Esophagus muscularis mucosa (tissue), 4 donors: ENCODE measurements around the gene TAX1BP1. TPM values are rescaled to one million over a fixed set of nuclear protein-coding genes. Genes with fewer than 3 reads are reported as not detected.
A peak's percentile ranks its signal among the peaks of the same experiment; 100 is the strongest.
"Not testable (repeated sequence)": the region's sequence is repeated elsewhere in the genome, so short reads cannot be mapped to it uniquely, and the experiment has no call there.

Experiments used
- DNase-seq: peaks from one replicate; pipeline ENCODE4 v3.0.0-alpha.2; 2017; ENCODE audit errors: extremely low spot score
- H3K27ac ChIP-seq, 4 donors: fragments of 200-600 bp; sonication (generic); replicated peaks in 1 of 4; 1 replicate in 3 of 4; 2 replicates in 1 of 4; pipeline ENCODE4 v1.5.1; 2016 to 2019; ENCODE audit warnings: mild to moderate bottlenecking in 1 of 4
- H3K27me3 ChIP-seq, 4 donors: fragments of 200-600 bp; sonication (generic); one replicate each; pipeline versions ENCODE4 v1.5.1 to v1.6.0; 2016 to 2019
- H3K36me3 ChIP-seq, 4 donors: fragments of 200-600 bp; sonication (generic); one replicate each; pipeline ENCODE4 v1.5.1; 2016 to 2019
- H3K4me1 ChIP-seq, 4 donors: fragments of 200-600 bp; sonication (generic); one replicate each; pipeline ENCODE4 v1.5.1; 2016 to 2019
- H3K4me3 ChIP-seq, 4 donors: fragments of 200-600 bp; sonication (generic); 1 replicate in 2 of 4; 2 replicates in 2 of 4; pipeline ENCODE4 v1.5.1; 2016 to 2019; ENCODE audit warnings: mild to moderate bottlenecking in 4 of 4, moderate library complexity in 1 of 4
- H3K9me3 ChIP-seq, 4 donors: fragments of 200-600 bp; sonication (generic); 1 replicate in 3 of 4; 2 replicates in 1 of 4; pipeline ENCODE4 v1.5.1; 2016 to 2019
- EP300 ChIP-seq: sonication (generic); formaldehyde crosslinking; IDR thresholded peaks from one replicate; pipeline ENCODE4 v1.6.1; 2017; ENCODE audit warnings: antibody characterized with exemption
- POLR2A ChIP-seq: fragments of 450-650 bp; IDR thresholded peaks from one replicate; pipeline ENCODE4 v1.6.1; 2017; ENCODE audit warnings: antibody characterized with exemption, moderate library complexity, mild to moderate bottlenecking, low read depth
- POLR2AphosphoS5 ChIP-seq, 2 donors: sonication (generic); formaldehyde crosslinking; IDR thresholded peaks; one replicate each; pipeline ENCODE4 v1.6.1; 2017; ENCODE audit warnings: antibody characterized with exemption in 2 of 2
- WGBS: methylation state at CpG from one replicate; pipeline ENCODE4 v1.1.5; 2018; 5-methylcytosine and 5-hydroxymethylcytosine counted together
- intact Hi-C: fragments of 100-400 bp; cut with DNase I; formaldehyde crosslinking; loops from one replicate; pipeline ENCODE4 v1.15.1; 2023
- total RNA-seq, 4 donors: library from RNA; depleted of rRNA; stranded (reverse); fragments of >200 nt; gene quantifications; one replicate each; pipeline versions ENCODE4 v1.1.0 to v1.2.1, GENCODE V29; 2016
- TF ChIP-seq, protein P1 (sequence below), 3 experiments: fragments of 200-600 bp in 2 of 3; fragments of 450-650 bp in 1 of 3; sonication (generic) in 2 of 3; IDR thresholded peaks; one replicate each; pipeline ENCODE4 v1.5.1; 2017 to 2019; ENCODE audit warnings: antibody characterized with exemption in 3 of 3, mild to moderate bottlenecking in 2 of 3, moderate library complexity in 1 of 3

TAX1BP1 gene
- total RNA-seq, 4 donors from 2014 or later, result 107 to 139 (median 127) TPM

DNA sequence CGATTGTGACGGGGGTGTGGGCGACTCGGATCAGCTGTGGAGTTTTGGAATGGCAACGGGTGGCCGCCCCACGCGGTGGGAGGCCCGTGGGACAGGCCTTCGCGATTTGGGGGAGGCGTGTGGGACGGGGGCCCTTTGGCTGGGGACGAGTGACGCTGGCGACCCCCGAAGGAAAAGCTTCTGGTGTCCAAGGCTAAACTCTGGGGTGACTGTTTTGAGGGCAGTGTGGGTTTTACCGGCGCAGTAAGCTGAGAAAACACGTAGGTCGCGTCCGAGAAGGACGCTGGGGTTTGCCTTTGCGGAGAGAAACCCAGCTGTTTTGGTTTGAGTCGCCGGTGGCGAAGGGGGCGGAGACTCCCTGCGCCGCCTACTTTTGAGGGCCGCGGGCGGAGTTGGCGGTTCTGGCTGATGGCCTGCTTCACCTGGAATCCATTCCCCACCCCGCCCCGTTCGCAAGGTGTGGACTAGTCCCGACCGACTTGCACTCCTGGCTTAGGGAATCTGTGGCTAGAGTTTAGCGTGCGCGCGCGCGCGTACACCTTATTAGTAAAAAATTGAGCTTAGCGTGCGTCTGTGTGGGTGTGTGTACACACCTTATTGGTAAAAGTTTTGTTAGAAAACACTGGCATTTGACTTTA lies 606 bp downstream of the TAX1BP1 start:
- Histone ChIP-seq H3K27me3 (no peaks in the 10 kb centered on the region), H3K4me3 (peak overlapping the region; percentile 77 to 97 (median 83)), H3K4me1 (peaks cover 26 to 58% (median 52%) of the 10 kb centered on the region in 4 donors), H3K9me3 (no peaks in the 10 kb centered on the region), H3K27ac (peak overlapping the region; percentile 94 to 99 (median 96)), H3K36me3 (no peaks in the 10 kb centered on the region)
- no peak for TF ChIP-seq EP300
- TF ChIP-seq POLR2AphosphoS5 (IDR thresholded peaks at IDR 0.05), result peak; percentile 1 to 80
- peak; percentile 36 for TF ChIP-seq POLR2A
- intact Hi-C loops, result loop anchor here (2.0 to 10.0 kb wide), 2 partner anchors 78 to 354 kb away; partner anchors contain the start of gene HIBADH
- 0% methylated on average over 30 of the region's 49 CpGs for WGBS
- DNase-seq, result peak; percentile 94

DNA sequence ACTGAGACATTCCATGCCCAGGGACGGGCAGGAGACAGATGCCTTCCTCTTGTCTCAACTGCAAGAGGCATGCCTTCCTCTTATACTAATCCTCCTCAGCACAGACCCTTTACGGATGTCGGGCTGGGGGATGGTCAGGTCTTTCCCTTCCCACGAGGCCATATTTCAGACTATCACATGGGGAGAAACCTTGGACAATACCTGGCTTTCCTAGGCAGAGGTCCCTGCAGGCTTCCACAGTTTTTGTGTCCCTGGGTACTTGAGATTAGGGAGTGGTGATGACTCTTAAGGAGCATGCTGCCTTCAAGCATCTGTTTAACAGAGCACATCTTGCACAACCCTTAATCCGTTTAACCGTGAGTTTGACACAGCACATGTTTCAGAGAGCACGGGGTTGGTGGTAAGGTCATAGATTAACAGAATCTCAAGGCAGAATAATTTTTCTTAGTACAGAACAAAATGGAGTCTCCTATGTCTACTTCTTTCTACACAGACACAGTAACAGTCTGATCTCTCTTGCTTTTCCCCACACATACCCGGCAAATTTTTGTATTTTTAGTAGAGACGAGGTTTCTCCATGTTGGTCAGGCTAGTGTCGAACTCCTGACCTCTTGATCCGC lies 2.2 kb downstream of the TAX1BP1 start:
- intact Hi-C loops, result loop anchor here (10.0 kb wide), 1 partner anchor 353 kb away; no protein-coding TSS in a partner anchor
- not testable (repeated sequence) for H3K9me3 ChIP-seq, H3K4me3 ChIP-seq, H3K27ac ChIP-seq, H3K36me3 ChIP-seq, H3K27me3 ChIP-seq, DNase-seq
- 83% methylated on average over 11 of the region's 11 CpGs for WGBS
- H3K4me1 ChIP-seq, result peaks cover 30 to 74% (median 68%) of the 10 kb centered on the region in 4 donors

DNA sequence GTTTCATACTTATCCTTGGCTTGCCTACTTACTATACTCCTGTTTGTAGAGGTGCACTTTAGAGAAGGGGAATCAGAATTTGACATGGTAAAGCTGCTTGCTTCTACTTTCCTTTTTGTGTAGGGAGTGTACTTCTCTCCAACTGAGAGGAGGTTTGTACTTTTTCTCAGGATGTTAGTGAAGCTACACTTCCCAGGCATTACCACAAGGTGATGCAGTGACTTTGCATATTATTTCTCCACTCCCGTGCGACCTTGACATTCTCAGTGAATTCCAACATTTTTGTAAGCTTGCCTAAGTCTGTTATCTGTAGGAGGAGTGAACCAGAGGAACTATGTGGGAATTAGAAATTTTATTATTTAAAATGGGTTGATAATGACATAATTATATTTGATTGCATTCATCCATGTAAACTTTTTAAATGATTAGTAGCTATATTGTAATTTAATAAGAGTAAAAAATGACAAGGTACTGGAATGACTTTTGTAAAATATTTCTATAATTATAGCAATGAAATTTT lies 5.2 kb downstream of the TAX1BP1 start:
- 15% methylated on average over 2 of the region's 2 CpGs for WGBS
- peaks cover 31 to 88% (median 75%) of the 10 kb centered on the region in 4 donors for H3K4me1 ChIP-seq
- no peak for DNase-seq
- no peaks in the 10 kb centered on the region for H3K27me3 ChIP-seq
- peaks cover 0 to 17% (median 11%) of the 10 kb centered on the region in 4 donors for H3K36me3 ChIP-seq
- intact Hi-C loops, result loop anchor here (10.0 kb wide), 1 partner anchor 350 kb away; no protein-coding TSS in a partner anchor
- H3K9me3 ChIP-seq, result no peaks in the 10 kb centered on the region
- no peak overlapping the region for H3K27ac ChIP-seq
- no peak overlapping the region for H3K4me3 ChIP-seq
- no peak for TF ChIP-seq EP300
- TF ChIP-seq, protein P1, sequence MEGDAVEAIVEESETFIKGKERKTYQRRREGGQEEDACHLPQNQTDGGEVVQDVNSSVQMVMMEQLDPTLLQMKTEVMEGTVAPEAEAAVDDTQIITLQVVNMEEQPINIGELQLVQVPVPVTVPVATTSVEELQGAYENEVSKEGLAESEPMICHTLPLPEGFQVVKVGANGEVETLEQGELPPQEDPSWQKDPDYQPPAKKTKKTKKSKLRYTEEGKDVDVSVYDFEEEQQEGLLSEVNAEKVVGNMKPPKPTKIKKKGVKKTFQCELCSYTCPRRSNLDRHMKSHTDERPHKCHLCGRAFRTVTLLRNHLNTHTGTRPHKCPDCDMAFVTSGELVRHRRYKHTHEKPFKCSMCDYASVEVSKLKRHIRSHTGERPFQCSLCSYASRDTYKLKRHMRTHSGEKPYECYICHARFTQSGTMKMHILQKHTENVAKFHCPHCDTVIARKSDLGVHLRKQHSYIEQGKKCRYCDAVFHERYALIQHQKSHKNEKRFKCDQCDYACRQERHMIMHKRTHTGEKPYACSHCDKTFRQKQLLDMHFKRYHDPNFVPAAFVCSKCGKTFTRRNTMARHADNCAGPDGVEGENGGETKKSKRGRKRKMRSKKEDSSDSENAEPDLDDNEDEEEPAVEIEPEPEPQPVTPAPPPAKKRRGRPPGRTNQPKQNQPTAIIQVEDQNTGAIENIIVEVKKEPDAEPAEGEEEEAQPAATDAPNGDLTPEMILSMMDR (IDR thresholded peaks at IDR 0.05), result peak; percentile 53 to 67 (median 57)
- no peak for TF ChIP-seq POLR2AphosphoS5 (IDR thresholded peaks at IDR 0.05)

DNA sequence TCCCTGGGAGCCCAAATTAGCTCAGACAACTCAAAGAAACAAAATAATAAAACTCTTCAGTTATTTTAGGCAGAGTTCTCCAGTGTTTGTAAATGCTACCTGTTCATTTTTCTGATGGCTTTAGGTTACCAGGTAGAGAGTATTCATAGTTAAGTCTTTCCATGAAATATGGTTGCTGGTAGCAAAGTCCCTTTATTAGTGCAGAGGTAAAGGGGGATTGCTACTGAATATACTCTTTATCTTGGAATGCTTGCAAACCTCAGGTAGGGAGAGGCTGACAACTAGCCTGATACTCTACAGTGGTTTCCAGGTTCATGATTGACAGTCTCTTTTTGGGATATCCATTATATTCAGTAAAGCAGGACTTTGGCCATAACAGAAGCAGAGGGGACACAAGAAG lies 6.5 kb downstream of the TAX1BP1 start:
- H3K27me3 ChIP-seq, result no peaks in the 10 kb centered on the region
- no peak for TF ChIP-seq POLR2A
- TF ChIP-seq POLR2AphosphoS5 (IDR thresholded peaks at IDR 0.05), result no peak
- TF ChIP-seq, protein P1 (IDR thresholded peaks at IDR 0.05), result no peak
- no peak for TF ChIP-seq EP300
- peaks cover 0 to 31% (median 22%) of the 10 kb centered on the region in 4 donors for H3K36me3 ChIP-seq
- intact Hi-C loops, result loop anchor here (10.0 kb wide), 1 partner anchor 348 kb away; no protein-coding TSS in a partner anchor
- peaks cover 24 to 87% (median 71%) of the 10 kb centered on the region in 4 donors for H3K4me1 ChIP-seq
- H3K9me3 ChIP-seq, result no peaks in the 10 kb centered on the region
- H3K27ac ChIP-seq, result no peak overlapping the region
- H3K4me3 ChIP-seq, result no peak overlapping the region
- DNase-seq, result no peak

DNA sequence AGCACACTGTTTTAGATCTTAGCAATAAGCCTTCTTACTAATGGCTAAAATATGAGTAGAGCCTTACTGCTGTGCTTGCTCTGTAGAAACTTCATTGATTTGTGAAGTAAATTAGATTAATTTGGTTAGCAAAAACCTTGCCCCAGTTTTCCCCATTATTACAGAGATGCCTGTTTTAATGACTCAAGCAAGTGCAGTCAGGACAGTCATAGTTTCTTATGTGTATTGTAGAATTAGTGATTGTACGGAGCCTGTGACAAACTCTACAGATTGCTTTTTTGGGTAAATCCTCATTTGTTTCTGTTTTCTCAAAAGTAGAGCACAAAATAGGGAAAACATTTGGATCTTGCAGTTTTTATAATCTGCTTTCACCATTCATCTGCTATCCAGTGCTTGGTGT lies 7.0 kb downstream of the TAX1BP1 start:
- no peak overlapping the region for H3K4me3 ChIP-seq
- no peaks in the 10 kb centered on the region for H3K9me3 ChIP-seq
- no peak for DNase-seq
- peaks cover 0 to 36% (median 25%) of the 10 kb centered on the region in 4 donors for H3K36me3 ChIP-seq
- no peak for TF ChIP-seq POLR2AphosphoS5 (IDR thresholded peaks at IDR 0.05)
- TF ChIP-seq, protein P1 (IDR thresholded peaks at IDR 0.05), result no peak
- TF ChIP-seq EP300, result no peak
- no peak for TF ChIP-seq POLR2A
- H3K27ac ChIP-seq, result peak overlapping the region in 1 of 4 donors; percentile 8
- intact Hi-C loops, result loop anchor here (10.0 kb wide), 1 partner anchor 348 kb away; no protein-coding TSS in a partner anchor
- no peaks in the 10 kb centered on the region for H3K27me3 ChIP-seq
- WGBS, result 85% methylated on average over 1 of the region's 1 CpG
- peaks cover 23 to 82% (median 66%) of the 10 kb centered on the region in 4 donors for H3K4me1 ChIP-seq
